GM19372 (cell line): ENCODE measurements around the gene NFAM1.

Source experiments
- ATAC-seq: cut with Tn5 transposase; IDR thresholded peaks from one replicate; pipeline ENCODE4 v1.9.1; 2021; ENCODE audit warnings: mild to moderate bottlenecking, low read depth, moderate library complexity; ENCODE audit not compliant: unreplicated experiment

Gene NFAM1

GRCh38 chr22:42340829-42341383, 91.3 kb downstream of the NFAM1 start:
- ATAC-seq = no peak

GRCh38 chr22:42340150-42340549, 92.1 kb downstream of the NFAM1 start:
- ATAC-seq = no peak

GRCh38 chr22:42338479-42338878, 93.7 kb downstream of the NFAM1 start:
- ATAC-seq = no peak

GRCh38 chr22:42337356-42337755, 94.8 kb downstream of the NFAM1 start:
- no peak for ATAC-seq

- ATAC-seq = no peak
Measured at GRCh38 chr22:42336527-42337227, 95.5 kb downstream of the NFAM1 start.

- ATAC-seq = no peak
Measured at GRCh38 chr22:42335839-42336378, 96.3 kb downstream of the NFAM1 start.

- ATAC-seq = no peak
Measured at GRCh38 chr22:42334875-42335512, 97.2 kb downstream of the NFAM1 start.

GRCh38 chr22:42333544-42333943, 98.7 kb downstream of the NFAM1 start:
- ATAC-seq = no peak

GRCh38 chr22:42332089-42332488, 100.1 kb downstream of the NFAM1 start:
- no peak for ATAC-seq

- ATAC-seq = no peak
Measured at GRCh38 chr22:42331014-42331413, 101.2 kb downstream of the NFAM1 start.
